Tibial nerve (tissue), 4 donors: ENCODE measurements around the gene C1QTNF9B. TPM values are rescaled to one million over a fixed set of nuclear protein-coding genes. Genes with fewer than 3 reads are reported as not detected.
A peak's percentile ranks its signal among the peaks of the same experiment; 100 is the strongest.
"Not testable (repeated sequence)": the region's sequence is repeated elsewhere in the genome, so short reads cannot be mapped to it uniquely, and the experiment has no call there.

Experiments
- DNase-seq, 2 donors: peaks; one replicate each; pipeline ENCODE4 v3.0.0-alpha.2; 2019; ENCODE audit warnings: low spot score in 2 of 2
- H3K27ac ChIP-seq, 4 donors: fragments of 200-600 bp; sonication (generic) in 3 of 4; one replicate each; pipeline ENCODE4 v1.5.1; 2017 to 2019; ENCODE audit warnings: mild to moderate bottlenecking in 1 of 4
- H3K27me3 ChIP-seq, 2 donors: fragments of 200-600 bp; sonication (generic) in 1 of 2; one replicate each; pipeline versions ENCODE4 v1.5.1 to v1.6.0; 2017 to 2019
- H3K36me3 ChIP-seq, 3 donors: fragments of 200-600 bp; sonication (generic); one replicate each; pipeline ENCODE4 v1.5.1; 2018 to 2019
- H3K4me1 ChIP-seq, 4 donors: fragments of 200-600 bp; sonication (generic) in 3 of 4; one replicate each; pipeline ENCODE4 v1.5.1; 2017 to 2019
- H3K4me3 ChIP-seq, 4 donors: fragments of 200-600 bp; sonication (generic) in 3 of 4; one replicate each; pipeline ENCODE4 v1.5.1; 2017 to 2019; ENCODE audit warnings: mild to moderate bottlenecking in 1 of 4, moderate library complexity in 1 of 4
- H3K9me3 ChIP-seq, 4 donors: fragments of 200-600 bp; sonication (generic) in 3 of 4; one replicate each; pipeline ENCODE4 v1.5.1; 2017 to 2019
- EP300 ChIP-seq, 2 donors: sonication (generic); formaldehyde crosslinking; IDR thresholded peaks; one replicate each; pipeline ENCODE4 v1.6.1; 2017; ENCODE audit warnings: antibody characterized with exemption in 2 of 2, mild to moderate bottlenecking in 1 of 2
- POLR2A ChIP-seq, 2 donors: fragments of 450-650 bp; IDR thresholded peaks; one replicate each; pipeline ENCODE4 v1.6.1; 2017; ENCODE audit warnings: antibody characterized with exemption in 2 of 2, mild to moderate bottlenecking in 2 of 2, moderate library complexity in 2 of 2
- WGBS, 2 donors: methylation state at CpG; one replicate each; pipeline ENCODE4 v1.1.5; 2018; 5-methylcytosine and 5-hydroxymethylcytosine counted together
- total RNA-seq, 4 donors: library from RNA; depleted of rRNA; stranded (reverse); fragments of >200 nt; gene quantifications; one replicate each; pipeline ENCODE4 v1.1.0, GENCODE V29; 2016
- TF ChIP-seq, protein P1 (sequence below), 5 experiments: fragments of 200-600 bp in 3 of 5; fragments of 450-650 bp in 2 of 5; sonication (generic) in 3 of 5; IDR thresholded peaks; one replicate each; pipeline ENCODE4 v1.5.1; 2016 to 2019; ENCODE audit warnings: antibody characterized with exemption in 5 of 5, mild to moderate bottlenecking in 3 of 5, moderate library complexity in 2 of 5

Gene C1QTNF9B
- total RNA-seq, 4 donors from 2014 or later = 2.0 TPM; not detected in 3

- H3K27me3 ChIP-seq = no peaks in the 10 kb centered on the region
- no peak for DNase-seq
- H3K36me3 ChIP-seq = peaks cover 0 to 54% (median 0%) of the 10 kb centered on the region in 3 donors
- 73 to 77% methylated on average over 4 of the region's 4 CpGs for WGBS, 2 donors
- peaks cover 0 to 14% (median 6%) of the 10 kb centered on the region in 4 donors for H3K4me1 ChIP-seq
- no peak overlapping the region for H3K4me3 ChIP-seq
- no peak overlapping the region for H3K27ac ChIP-seq
- H3K9me3 ChIP-seq = no peaks in the 10 kb centered on the region
- TF ChIP-seq POLR2A (IDR thresholded peaks at IDR 0.05) (no peak), EP300 (IDR thresholded peaks at IDR 0.05) (no peak)
- TF ChIP-seq, protein P1, sequence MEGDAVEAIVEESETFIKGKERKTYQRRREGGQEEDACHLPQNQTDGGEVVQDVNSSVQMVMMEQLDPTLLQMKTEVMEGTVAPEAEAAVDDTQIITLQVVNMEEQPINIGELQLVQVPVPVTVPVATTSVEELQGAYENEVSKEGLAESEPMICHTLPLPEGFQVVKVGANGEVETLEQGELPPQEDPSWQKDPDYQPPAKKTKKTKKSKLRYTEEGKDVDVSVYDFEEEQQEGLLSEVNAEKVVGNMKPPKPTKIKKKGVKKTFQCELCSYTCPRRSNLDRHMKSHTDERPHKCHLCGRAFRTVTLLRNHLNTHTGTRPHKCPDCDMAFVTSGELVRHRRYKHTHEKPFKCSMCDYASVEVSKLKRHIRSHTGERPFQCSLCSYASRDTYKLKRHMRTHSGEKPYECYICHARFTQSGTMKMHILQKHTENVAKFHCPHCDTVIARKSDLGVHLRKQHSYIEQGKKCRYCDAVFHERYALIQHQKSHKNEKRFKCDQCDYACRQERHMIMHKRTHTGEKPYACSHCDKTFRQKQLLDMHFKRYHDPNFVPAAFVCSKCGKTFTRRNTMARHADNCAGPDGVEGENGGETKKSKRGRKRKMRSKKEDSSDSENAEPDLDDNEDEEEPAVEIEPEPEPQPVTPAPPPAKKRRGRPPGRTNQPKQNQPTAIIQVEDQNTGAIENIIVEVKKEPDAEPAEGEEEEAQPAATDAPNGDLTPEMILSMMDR (IDR thresholded peaks at IDR 0.05) = no peak
These were observed 14.0 kb downstream of the C1QTNF9B start for GRCh38 chr13:23883255-23883654.

DNA sequence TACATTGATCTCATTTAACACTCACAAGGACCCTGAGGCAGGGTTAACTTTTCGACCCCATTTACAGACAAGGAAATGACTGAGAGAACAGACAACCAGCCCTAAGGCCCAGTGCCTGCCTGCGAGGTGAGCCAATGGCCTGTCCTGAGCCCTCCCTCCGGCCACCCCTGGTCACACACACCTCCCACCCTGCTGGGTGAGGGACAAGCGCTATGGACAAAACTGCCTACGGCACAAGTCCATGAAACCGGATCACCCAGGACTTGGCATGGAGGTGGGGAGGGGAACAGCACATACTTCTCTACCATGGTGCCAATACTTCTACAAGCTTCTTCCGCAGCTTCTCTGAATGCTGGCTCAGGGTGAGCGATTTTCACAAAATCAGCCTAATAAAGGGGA lies 15.9 kb downstream of the C1QTNF9B start:
- WGBS, 2 donors = 86 to 91% methylated on average over 8 of the region's 8 CpGs
- H3K27ac ChIP-seq, H3K4me1 ChIP-seq, H3K9me3 ChIP-seq, H3K27me3 ChIP-seq, DNase-seq, H3K4me3 ChIP-seq: not testable (repeated sequence)
- H3K36me3 ChIP-seq = peaks cover 0 to 55% (median 0%) of the 10 kb centered on the region in 3 donors

- DNase-seq, H3K9me3 ChIP-seq, H3K27ac ChIP-seq, H3K4me3 ChIP-seq, H3K4me1 ChIP-seq, H3K27me3 ChIP-seq: not testable (repeated sequence)
- peaks cover 0 to 55% (median 0%) of the 10 kb centered on the region in 3 donors for H3K36me3 ChIP-seq
- WGBS, 2 donors = 81 to 83% methylated on average over 15 to 17 of the region's 18 CpGs
These were observed 16.6 kb downstream of the C1QTNF9B start for GRCh38 chr13:23880493-23881401.

DNA sequence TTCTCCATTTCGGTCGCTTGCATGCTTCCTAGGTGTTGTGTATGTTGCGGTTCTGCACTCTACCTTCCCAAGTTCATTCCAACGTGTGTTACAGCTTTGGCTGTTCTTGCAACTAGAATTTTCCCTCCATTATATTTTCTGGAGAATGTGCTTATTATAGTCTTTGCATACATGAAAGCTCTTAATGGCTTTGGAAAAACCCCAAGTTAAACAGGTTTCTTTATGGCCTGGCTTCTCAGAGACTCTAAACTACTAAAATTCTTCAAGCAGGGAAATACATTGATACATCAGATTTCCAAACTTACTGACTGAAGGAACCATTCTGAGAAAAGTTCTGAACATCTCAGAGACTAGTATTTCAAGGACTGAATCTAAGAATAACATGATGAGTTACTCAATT lies 20.0 kb downstream of the C1QTNF9B start:
- H3K27ac ChIP-seq = no peak overlapping the region
- 84 to 90% methylated on average over 4 of the region's 4 CpGs for WGBS, 2 donors
- no peak overlapping the region for H3K4me3 ChIP-seq
- peaks cover 0 to 46% (median 0%) of the 10 kb centered on the region in 3 donors for H3K36me3 ChIP-seq
- no peaks in the 10 kb centered on the region for H3K27me3 ChIP-seq
- H3K9me3 ChIP-seq = no peaks in the 10 kb centered on the region
- DNase-seq = no peak
- TF ChIP-seq EP300 (IDR thresholded peaks at IDR 0.05) (no peak), POLR2A (IDR thresholded peaks at IDR 0.05) (no peak)
- TF ChIP-seq, protein P1 (IDR thresholded peaks at IDR 0.05) = no peak
- no peaks in the 10 kb centered on the region for H3K4me1 ChIP-seq

DNA sequence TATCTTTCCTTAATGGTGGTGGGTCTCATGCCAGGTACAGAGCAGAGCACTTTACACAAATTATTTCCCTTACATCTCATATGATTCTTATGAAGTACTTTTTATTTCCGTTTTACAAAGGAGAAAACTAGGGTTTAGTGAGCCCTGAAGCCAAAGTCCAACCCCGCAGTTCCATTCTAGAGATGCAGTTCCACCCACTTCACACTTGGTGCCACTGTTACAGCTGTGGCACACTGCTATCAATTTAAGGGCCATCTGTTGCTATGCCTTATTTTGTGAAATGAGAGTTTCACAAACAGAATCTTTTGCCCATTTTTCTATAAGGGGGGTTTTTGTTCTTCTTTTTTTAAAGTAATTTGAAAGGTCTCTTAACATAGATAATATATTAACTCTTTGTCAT lies 21.0 kb downstream of the C1QTNF9B start:
- Histone ChIP-seq H3K27ac (no peak overlapping the region), H3K4me3 (no peak overlapping the region), H3K4me1 (peaks cover 0 to 3% (median 0%) of the 10 kb centered on the region in 4 donors), H3K27me3 (no peaks in the 10 kb centered on the region), H3K9me3 (no peaks in the 10 kb centered on the region), H3K36me3 (peaks cover 0 to 42% (median 0%) of the 10 kb centered on the region in 3 donors)
- WGBS, 2 donors = 58 to 60% methylated on average over 2 of the region's 2 CpGs
- DNase-seq = no peak
- TF ChIP-seq, protein P1 (IDR thresholded peaks at IDR 0.05) = peak in 3 of 5 experiments; percentile 10 to 40 (median 17)
- TF ChIP-seq POLR2A (IDR thresholded peaks at IDR 0.05) = no peak

GRCh38 chr13:23871616-23872220 lies 25.6 kb downstream of the C1QTNF9B start:
- peaks cover 0 to 24% (median 0%) of the 10 kb centered on the region in 3 donors for H3K36me3 ChIP-seq
- TF ChIP-seq, protein P1 (IDR thresholded peaks at IDR 0.05) = peak; percentile 45 to 72 (median 55)
- no peak for TF ChIP-seq POLR2A (IDR thresholded peaks at IDR 0.05)
- TF ChIP-seq EP300 (IDR thresholded peaks at IDR 0.05) = no peak
- peaks cover 0 to 13% (median 0%) of the 10 kb centered on the region in 4 donors for H3K4me1 ChIP-seq
- 95% methylated on average over 2 of the region's 2 CpGs for WGBS, 2 donors
- no peaks in the 10 kb centered on the region for H3K27me3 ChIP-seq
- H3K4me3 ChIP-seq = no peak overlapping the region
- H3K9me3 ChIP-seq = no peaks in the 10 kb centered on the region
- DNase-seq = no peak
- H3K27ac ChIP-seq = no peak overlapping the region
